ENCODE data around the gene PALLD.

The PALLD gene

DNA sequence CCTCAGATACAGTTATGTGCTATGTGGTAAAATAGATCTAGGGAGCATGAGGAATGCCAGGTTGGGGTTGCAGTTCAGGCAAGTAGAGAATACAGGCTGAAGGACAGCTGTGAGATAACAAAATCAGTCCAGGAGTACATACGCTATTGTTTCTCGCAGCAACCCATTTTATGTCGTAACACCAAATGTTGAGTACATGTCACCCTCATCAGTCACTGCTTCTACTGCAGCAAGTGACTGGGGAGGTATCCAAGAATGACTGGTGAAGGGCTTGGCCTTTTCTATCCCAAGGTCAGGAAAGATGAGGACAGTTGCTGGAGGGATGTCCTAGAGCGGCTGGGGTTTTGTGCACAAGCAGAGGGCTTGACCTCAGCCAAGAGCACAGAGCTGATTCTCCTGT is 341.1 kb downstream of the PALLD start:
- no peak for DNase-seq

DNA sequence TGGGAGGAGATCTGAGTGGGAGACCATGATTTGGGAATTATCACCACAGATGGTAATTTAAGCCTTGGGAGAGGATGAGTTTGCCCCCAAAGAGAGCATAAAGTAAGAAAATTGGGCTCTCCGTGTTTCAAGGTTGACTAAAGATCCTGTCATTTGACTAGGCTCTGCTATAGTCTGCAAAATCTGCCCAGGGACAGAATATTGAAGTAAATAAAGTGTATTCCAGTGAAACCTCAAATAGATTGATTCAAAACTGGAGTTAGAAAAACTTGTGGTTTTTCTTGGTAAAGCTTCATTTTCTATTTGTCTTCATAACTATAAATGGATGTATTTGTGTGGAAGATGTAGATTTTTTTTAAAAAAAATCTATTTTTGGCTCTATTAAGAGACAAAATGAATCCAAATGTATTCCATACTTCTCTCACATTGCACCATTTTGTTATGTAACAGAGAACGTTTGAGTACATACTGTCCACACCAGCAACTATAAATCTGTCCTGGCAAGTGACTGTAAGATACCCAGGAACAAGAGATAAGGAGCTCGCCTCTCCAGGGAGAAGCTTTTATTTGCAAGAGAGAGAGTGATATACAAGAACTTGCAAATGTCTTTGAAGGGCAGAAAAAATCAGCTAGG is 343.0 kb downstream of the PALLD start:
- DNase-seq: no peak

DNA sequence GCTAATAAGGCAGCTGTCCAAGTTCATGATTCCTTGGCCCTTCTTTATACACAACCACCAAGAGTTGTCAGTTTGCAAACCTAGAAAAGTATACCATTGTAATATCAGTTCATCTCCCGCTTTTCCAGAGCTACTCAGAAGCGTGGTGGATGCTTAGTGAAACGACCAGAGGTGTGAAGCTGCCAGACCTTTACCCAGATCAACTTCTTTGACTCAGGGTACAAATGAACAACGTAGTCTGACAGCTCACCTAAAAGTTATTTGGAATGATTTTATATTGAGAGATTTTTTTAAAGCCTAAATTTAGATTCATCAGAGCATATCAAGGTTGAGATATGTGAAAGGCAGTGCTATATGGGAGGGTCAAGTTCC is 343.5 kb downstream of the PALLD start:
- DNase-seq: no peak

DNA sequence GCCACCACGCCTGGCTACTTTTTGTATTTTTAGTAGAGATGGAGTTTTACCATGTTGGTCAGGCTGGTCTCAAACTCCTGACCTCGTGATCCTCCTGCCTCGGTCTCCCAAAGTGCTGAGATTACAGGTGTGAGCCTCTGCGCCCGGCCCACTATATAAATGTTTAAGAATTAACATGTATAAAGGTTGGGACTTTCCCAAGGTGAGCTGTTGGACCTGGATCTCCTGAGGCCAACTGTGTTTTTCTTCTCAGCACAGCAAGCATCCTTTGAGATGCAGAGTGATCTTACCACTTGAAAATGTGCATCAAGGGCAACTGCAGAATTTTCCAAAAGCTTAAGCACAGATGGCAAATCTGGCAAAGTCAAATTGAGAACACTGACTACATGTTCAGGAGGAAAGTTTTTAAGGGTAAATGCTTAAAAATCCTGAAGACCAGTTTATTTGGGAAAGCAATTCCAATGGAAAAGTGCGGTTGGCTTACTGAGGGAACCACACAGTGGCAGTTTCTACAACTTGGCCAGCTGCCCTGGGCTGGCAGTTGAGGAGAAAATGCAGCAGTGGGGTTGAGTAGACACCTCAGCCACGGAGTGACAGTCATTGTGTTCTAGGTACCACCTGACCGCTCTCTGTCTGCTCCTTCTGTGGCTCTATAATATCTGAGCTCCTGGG is 344.3 kb downstream of the PALLD start:
- no peak for DNase-seq

DNA sequence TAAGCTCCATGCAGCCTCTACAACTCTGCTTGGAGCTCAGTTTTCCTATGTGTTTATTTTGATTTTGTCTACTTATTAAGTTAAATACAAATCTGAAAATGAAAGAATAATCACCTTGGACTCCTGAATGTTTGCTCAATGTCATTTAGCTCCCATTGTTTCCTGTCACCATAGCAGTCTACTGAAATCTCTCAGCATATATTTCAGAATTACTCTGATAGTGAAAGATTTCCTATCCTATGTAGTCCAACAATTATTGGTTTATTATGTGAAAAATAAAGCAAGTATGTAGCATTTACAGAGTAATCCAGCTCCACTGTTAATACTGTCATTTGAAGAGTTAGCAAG is 344.8 kb downstream of the PALLD start:
- no peak for DNase-seq

DNA sequence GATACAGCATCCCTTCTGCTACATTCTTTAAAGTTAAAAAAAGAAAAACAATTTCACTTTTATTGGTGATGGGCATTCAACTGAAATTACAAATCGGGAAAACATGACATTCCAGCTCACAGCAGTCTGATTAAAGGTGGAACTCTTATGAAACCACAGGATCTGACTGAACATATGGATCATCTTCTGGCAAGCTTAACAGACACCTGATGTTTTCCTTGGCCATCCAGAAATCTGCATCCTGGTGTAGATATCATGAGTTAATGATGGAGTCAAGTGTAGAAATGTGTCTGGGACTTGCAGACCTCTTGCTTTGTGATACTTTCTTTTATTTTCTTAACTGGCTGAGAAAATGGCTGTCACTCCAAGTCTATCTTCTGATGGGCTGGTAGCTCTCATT is 345.3 kb downstream of the PALLD start:
- no peak for DNase-seq

DNA sequence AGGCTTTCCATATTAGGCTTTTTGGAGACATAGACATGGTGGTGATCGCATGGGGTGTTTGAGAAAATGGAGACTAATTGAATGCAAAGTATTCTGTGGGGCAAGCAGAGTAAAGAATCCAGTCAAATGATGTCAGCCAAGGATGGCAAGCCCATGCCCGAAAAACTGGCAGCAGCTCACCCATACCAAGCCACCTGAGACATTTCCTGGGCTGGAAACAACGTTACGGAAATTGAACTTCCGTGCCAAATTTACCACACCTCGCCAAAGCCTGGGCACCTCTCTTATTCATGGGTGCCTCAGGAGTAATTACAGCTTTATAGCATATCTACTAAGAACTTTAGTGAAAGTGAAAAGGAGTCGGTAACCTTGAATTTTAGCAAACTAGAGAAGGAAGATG is 346.8 kb downstream of the PALLD start:
- no peak for DNase-seq

DNA sequence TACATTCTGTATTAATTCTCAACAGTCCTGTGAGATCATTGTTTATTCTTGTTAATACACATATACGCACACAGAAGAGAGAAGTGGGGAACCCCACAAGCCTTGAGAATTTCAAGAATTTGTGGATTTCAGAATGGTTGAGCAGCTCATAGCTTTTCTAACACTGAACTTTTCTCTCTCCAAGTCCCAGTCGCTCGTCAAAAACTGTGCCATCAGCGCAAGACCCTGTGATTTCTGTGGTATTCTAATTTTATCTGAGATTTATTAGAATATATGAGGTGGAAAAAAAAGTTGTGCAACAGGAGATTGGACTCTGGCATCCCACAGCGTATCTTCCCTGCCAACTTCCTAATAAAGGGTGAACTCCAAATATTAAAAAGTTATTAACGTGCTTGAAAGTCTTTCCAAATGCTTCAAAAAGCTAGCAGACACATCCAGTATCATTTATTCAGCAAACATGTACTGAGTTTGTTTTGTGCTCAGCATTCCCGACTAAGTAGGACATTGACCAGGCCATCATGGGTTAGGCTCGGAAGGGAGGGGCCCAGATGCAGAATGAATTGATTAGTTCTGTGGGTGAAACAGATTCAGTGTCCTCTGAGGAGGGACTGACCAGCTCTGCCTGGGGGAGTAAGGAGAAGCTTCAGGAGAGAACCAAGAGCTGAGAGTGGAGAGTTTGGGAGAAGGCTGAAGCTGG is 347.6 kb downstream of the PALLD start:
- DNase-seq: no peak

DNA sequence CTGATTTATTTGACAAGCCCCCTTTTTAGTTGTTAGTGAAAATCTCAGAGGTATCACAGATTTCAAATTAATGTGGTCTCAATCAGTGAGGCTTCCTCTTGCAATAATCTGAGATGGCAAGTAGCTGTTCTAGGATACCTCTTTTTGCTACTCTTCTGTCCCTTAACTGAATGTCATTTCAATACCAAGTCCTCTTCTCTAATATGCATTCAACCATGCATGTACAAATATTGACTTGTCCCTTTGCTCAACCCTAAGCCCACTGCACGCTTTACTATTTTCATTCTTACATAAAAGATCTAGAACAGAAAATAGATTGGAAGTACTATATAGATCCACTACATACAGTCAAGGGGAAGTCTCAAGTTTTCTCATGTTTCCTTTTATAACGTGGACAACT is 349.0 kb downstream of the PALLD start:
- DNase-seq: no peak

DNA sequence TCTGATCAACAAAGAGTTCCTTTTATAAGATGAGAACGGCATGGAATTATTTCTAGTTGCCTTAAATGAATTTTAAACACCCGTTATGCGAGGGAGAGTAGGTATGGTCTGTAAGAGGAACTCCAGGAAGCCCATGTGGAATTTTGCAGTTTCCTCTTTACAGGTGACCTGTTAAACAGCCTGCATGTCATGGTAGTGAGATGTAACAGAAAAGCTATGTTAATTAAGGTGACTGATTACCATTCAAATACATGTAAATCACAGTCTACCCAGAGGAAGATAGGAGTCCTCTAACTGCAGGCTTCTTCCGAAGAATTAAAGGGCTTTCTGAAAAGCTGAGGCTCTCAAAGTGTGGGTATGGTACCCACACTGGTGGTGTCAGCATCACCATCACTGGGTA is 349.6 kb downstream of the PALLD start:
- DNase-seq: no peak

DNA sequence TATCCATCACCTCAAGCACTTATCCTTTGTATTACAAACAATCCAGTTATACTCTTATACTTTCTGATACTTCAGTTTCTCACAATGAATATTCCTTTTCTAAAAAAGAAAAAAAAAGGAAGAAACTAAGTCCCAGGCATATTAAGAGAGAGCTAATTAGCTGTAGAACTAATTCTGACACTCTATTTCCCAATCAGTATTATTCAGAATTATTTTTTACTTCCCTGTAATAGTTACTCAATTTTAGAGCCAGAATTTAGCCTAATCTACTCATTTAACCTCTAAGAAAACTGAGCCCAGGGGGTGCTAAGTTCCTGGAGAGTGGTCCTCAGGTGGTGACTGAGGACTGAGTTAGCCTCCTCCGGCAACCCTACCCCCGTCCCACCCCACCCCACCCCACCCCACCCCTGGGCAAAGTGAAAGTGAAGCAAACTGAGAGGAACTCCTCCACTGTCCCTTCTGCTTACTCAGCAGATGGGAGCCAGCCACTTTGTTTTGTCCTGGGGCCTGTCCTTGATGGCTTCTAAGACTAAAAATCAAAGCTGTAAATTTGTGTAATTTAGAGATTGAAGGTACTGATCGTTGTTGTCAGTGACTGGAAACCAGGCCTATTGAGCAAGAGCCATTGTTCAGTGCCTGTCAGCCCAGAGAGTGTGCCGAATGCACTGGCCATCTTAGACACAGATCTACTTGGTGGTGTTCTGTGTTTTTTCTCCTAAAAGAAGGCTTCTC is 351.1 kb downstream of the PALLD start:
- DNase-seq: no peak

DNA sequence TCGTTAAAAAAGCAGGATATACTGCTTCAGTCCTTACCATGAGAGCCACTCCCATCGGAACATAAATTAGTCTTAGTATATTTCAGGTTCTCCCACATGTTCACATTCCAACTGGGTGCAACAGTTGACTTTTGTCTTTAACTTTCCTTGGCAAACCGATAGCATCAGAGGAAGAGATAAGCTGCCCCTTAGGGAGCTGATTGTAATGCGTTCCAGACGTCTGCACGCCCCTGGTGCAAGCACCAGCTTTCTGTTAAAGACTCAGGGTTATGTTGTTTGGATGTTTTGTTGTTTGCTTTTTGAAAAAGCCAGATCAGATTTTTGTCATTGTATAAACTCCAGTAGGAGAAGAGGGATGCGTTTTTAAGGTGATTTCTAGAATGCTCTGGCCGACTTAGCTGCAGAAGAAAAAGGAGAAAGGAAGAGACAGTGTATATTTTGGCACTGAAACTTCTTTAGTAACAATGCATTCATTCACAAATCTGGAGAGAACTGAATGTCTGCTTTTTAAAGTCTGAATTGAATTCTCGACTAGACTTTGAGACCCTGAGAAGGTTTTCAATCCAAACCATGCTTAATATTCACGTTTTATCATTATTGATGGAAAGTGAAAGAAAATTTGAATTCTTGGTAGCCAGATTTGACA is 352.3 kb downstream of the PALLD start:
- no peak for DNase-seq

DNA sequence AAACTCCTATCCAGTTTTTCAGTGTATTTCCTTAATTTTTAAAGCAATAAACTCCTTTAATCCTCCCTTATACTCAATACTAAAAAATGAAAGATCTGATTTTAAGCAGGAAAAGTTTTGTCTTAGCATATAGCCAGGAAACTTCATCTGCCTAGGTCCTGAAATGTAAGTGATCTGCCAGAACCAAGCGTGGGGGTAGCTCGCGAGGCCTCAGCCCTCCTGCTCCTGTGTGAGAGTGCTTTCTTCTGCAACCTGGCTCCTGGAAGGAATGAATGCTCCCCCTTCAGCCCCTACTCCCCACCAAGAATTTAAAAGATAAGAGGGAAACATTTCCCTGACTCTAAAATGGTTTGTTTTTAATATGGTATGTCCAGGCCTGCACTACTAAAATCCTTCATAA is 353.1 kb downstream of the PALLD start:
- DNase-seq: no peak

DNA sequence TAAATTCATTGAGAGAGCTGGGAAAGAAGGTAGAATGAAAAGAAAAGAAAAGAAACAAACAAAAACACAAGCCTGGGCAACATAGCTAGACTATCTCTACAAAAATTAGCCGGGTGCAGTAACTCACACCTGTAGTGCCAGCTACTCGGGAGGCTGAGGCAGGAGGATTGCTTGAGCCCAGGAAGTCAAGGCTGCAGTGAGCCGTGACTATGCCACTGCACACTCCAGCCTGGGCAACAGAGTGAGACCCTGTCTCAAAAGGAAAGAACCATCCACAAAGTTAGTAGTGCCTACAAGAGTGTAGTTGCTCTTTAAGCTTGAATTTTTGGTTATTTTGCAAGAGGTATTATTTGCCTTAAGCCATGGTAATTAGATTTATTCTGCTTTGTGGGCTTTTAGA is 355.5 kb downstream of the PALLD start:
- DNase-seq: no peak

DNA sequence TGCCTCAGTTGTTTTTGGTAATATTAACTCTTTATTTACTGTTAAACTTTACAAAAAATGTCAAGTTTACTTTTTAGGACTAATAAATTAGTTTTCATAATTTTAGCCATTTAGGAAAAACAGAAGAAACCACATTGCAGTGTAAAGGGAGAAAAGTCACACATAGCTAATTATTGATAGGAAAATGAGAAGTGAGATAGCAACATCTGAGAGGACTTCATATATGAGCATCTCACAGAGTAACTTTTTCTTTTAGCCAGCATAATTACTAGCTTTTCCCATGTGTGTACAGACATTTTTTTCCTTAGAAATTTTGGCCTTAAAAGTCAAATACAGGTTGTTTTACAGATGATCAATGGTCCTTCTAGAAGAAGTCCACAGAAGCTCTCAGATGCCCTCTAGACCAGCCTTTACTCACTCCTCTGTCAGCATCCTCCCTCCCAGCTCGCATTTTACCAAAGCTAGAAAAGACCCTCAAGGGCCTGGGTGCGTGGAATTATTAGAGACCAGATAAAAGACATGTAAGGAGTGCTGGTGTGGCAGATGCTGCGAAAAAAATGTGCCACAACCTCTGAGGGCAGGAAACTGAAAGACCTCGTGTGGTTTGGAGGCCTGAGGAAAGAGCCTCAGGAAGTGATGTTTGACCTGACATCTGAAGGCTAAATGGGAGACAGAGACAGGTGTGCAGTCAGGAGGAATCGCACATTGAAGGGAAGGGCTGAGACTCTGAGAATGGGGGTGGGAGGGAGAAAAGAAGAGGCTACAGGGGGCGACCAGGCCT is 356.3 kb downstream of the PALLD start:
- no peak for DNase-seq

DNA sequence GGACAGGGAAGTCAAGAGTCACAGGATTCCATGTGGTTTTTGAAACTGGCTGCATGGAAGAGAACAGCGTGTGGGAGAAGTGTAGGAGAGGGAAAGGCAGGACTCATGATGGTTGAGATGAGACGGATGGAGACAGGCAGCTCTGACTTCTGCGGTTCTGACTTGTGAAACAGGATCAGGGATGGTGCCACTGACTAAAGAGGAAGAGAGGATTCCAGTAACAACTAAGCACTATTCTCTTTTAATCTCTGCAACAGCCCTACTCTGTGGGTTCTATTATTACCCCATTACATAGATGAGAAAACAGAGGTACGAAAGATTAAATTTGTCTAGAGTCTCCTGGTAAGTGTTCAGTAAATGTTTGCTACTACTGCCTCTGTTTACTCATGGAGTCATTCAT is 356.9 kb downstream of the PALLD start:
- DNase-seq: no peak

DNA sequence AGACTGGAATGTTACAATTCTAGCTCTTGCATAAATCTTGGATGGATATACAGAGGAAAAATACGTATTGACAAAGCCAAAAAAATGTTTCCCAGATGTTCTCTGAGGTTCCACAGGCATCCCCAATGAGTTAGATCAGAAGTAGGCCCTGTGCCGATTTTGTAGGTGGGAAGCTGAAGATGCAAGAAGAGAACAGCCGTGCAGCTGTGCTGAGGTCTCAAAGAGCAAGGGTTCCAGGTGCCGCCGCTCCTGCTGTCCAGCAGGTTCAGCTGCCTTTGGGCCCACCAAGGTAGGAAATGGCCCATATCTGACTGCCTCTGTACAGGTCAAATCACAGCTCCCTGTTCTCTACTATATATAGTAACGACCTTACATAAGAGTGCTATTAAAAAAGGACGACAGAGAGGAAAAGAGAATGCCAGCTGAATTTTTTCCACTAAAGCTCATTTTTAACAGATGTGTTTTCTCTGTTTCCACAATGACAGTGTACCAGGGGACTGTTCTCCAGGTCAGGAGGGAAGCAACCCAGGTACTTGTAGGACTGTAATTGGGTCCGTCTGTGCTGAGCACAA is 357.6 kb downstream of the PALLD start:
- no peak for DNase-seq

DNA sequence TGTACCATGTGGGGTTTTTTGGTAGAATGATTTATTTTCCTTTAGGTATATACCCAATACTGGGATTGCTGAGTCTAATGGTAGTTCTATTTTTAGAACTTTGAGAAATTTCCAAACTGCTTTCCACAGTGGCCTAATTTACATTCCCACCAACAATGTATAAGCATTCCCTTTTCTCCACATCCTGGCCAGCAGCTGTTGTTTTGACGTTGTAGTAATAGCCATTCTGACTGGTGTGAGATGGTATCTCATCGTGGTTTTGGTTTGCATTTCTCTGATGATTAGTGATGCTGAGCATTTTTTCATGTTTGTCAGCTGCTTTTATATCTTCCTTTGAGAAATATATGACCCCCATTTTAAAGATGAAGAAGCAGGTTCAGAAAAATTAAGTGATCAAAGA is 359.5 kb downstream of the PALLD start:
- DNase-seq: no peak

DNA sequence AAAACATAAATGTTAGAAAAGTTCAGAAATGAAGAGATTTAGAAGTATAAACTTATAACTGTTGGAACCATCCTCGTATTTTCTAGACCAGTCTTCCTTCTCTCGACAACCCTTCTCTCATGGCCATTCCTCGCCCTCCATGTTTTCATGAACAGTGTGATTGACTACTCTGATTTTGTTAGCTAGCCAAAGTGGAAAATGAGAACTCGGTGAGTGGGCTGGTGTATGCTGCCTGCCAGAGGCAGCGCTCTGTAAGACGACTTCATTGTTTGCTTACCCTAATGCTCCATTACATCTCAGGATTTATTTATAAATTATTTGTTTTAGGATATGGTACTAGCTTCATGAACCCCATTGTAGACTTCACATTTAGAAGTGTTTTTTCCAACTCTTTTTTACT is 360.2 kb downstream of the PALLD start:
- no peak for DNase-seq

DNA sequence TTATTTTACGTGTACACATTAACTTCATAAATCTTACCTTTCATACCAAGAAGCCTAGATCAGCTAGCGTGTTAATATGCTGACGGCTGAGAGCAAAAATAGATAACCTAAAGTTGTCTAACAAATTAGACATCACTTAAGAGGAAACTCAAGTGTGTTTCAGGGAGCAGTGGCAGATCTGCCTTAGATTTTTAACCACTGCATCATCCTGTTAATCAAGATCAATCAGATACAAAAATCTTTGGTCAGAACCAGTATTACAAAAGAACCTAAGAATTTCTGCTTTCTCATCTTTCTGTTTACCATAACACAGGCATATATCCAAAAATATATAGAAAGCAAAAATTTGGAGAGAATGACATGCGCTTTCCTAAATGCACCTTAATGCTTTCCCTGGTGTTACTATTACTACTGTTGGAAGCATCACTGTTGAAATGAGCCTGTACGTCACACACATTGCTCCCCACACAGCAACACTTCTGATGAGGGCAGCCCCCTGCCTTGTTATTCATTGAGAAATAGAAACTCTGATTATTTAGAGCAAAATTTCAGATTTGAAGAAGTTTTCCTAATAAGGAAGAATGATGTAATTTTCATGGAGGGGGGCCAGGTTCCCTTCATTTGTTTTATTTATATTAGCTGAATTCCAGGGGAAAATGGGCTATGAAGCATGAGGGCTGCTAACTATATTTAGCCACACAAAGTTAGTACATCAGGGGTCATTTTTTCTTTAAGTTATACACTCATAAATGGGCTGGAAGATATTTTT is 360.9 kb downstream of the PALLD start:
- DNase-seq: no peak

DNA sequence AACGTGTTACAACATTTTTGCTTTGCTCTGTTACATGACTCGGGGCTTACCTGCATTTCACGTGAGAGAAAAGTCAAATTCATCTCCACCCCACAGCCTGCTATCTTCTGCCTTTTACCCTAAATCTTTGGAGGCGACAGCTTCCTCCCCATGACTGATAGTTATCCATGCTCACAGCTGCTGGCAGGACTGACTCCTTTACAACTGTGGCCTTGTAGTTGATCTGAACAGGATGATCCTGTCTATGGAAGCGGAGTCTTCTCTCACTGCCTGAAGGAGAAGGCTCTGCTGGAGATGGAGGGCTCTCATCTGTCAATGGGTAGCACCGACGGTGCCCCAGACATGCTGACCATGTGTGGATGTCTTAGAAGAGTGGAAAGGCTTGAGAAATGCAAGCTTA is 362.2 kb downstream of the PALLD start:
- DNase-seq: no peak

Data from T1000 (cell line).